Measurements from ENCODE around the gene NSD1.

NSD1 gene

DNA sequence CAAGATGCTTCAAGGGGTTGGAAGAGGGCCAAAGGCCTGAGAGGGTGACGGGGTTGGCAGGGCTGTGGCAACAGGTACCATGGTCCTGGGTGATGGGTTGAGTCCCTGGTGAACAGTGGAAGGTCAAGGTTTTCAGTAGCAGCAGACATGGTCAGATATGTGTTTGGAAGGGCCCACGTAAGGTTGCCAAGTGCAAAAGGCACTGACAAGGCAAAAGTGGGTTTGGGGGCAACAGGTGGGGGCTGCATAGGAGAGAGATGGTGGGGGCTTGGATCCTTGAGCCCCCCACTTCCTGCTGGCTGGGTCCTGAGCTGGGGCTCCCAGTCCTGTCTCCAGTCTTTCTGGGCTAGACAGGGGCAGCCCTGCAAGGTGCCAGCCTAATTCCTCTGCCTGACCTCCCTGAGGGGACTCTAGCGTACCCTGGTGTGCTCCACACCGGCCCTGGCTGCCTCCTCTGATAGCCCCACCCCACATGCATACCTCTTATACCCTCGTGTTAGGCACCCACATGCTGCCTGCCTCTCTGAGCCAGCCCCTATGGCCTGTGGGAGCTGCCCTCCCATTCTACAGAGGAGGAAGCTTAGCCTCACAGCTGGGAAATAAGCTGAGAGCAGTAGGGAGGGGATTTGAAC is 20.9 kb upstream of the NSD1 start:
- no peak overlapping the region for H2AFZ ChIP-seq (ENCODE audit: low read depth, low read length)
- H3K27ac ChIP-seq (ENCODE audit: low read length, poor library complexity, severe bottlenecking): no peak overlapping the region
- H2BK5ac ChIP-seq (ENCODE audit: low read depth, low read length, poor library complexity, severe bottlenecking): no peak overlapping the region
- H4K91ac ChIP-seq (ENCODE audit: low read length): no peak overlapping the region
- no peaks in the 10 kb centered on the region for H3K9me3 ChIP-seq (ENCODE audit: control insufficient read depth, low read length)
- no peaks in the 10 kb centered on the region for H3K36me3 ChIP-seq (ENCODE audit: control insufficient read depth in 1 of 2, insufficient read depth in 2 of 2, low read depth in 1 of 2, low read length in 2 of 2)
- no peak overlapping the region for H4K8ac ChIP-seq (ENCODE audit: low read length)
- WGBS: 60% methylated on average over 5 of the region's 5 CpGs
- H3K4me2 ChIP-seq (ENCODE audit: low read length, poor library complexity, severe bottlenecking): no peak overlapping the region
- H3K79me1 ChIP-seq (replicated peaks; ENCODE audit: low read length, poor library complexity, severe bottlenecking): no peaks in the 10 kb centered on the region
- H3K9ac ChIP-seq (ENCODE audit: low read length): no peak overlapping the region
- H2BK12ac ChIP-seq (ENCODE audit: low read length in 2 of 2): no peak overlapping the region
- no peak overlapping the region for H2BK120ac ChIP-seq (ENCODE audit: low read depth, low read length)
- H3K4me3 ChIP-seq (ENCODE audit: insufficient read depth in 1 of 2, low read depth in 1 of 2, low read length in 2 of 2): no peak overlapping the region
- H2AK5ac ChIP-seq (ENCODE audit: low read length, severe bottlenecking): no peak overlapping the region
- H3K23ac ChIP-seq (ENCODE audit: low read length in 2 of 2): no peak overlapping the region
- peaks cover 11% of the 10 kb centered on the region for H3K4me1 ChIP-seq (ENCODE audit: control insufficient read depth, insufficient read depth, low read depth, low read length)
- no peak overlapping the region for H3K14ac ChIP-seq (ENCODE audit: low read length in 2 of 2)
- H2BK15ac ChIP-seq (ENCODE audit: low read depth, poor library complexity, severe bottlenecking): no peak overlapping the region
- no peak for DNase-seq
- H3K18ac ChIP-seq (ENCODE audit: low read depth in 1 of 2, low read length in 2 of 2): no peak overlapping the region
- H3K4ac ChIP-seq (ENCODE audit: low read depth in 1 of 2, low read length in 2 of 2): peak overlapping the region in 1 of 2 experiments; percentile 17
- H3K27me3 ChIP-seq (ENCODE audit: control insufficient read depth in 1 of 2, insufficient read depth in 1 of 2, low read length in 2 of 2): peaks cover 0 to 5% of the 10 kb centered on the region in 2 experiments

DNA sequence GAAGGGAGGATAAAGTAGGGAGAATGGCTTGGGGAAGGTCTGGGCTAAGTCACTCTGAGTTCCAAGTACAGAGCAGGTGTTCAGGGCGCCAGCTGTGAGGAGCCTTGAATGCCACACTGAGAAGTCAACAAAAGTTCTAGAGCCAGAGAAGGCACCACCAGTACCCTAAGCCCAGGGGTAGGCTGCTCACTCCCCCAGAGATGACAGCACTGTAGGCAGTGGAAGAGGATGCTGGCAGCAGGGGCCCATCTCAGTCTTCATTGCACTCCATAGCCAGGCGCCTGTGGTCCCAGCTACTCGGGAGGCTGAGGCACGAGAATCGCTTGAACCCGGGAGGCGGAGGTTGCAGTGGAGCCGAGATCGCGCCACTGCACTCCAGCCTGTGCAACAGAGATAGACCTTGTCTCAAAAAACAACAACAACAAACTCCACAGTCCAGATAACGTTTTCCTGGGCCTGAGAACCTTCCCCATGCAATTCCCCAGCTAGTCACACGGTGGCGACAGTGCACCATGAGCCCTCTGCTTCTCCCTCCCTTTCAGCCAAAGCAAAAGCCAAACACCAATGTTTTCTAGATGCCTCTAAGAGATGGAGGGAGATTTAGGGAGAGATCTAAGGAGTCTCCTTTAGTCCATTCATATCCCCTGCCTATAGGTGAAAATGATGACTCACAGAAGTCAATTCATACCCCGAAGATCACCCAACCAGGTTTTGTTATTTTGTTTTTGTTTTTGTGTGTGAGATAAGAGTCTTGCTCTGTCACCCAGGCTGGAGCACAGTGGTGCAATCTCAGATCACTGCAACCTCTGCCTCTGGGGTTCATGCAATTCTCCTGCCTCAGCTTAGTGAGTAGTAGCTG is 19.8 kb upstream of the NSD1 start:
- no peak overlapping the region for H3K27ac ChIP-seq (ENCODE audit: low read length, poor library complexity, severe bottlenecking)
- H2AFZ ChIP-seq (ENCODE audit: low read depth, low read length): peak overlapping the region; percentile 48
- no peak overlapping the region for H3K18ac ChIP-seq (ENCODE audit: low read depth in 1 of 2, low read length in 2 of 2)
- H2AK5ac ChIP-seq (ENCODE audit: low read length, severe bottlenecking): no peak overlapping the region
- peak overlapping the region; percentile 28 for H3K9ac ChIP-seq (ENCODE audit: low read length)
- H2BK12ac ChIP-seq (ENCODE audit: low read length in 2 of 2): no peak overlapping the region
- H3K79me1 ChIP-seq (replicated peaks; ENCODE audit: low read length, poor library complexity, severe bottlenecking): no peaks in the 10 kb centered on the region
- no peak overlapping the region for H4K8ac ChIP-seq (ENCODE audit: low read length)
- no peak overlapping the region for H3K14ac ChIP-seq (ENCODE audit: low read length in 2 of 2)
- no peaks in the 10 kb centered on the region for H3K36me3 ChIP-seq (ENCODE audit: control insufficient read depth in 1 of 2, insufficient read depth in 2 of 2, low read depth in 1 of 2, low read length in 2 of 2)
- H3K23ac ChIP-seq (ENCODE audit: low read length in 2 of 2): no peak overlapping the region
- peak; percentile 78 for DNase-seq
- H3K27me3 ChIP-seq (ENCODE audit: control insufficient read depth in 1 of 2, insufficient read depth in 1 of 2, low read length in 2 of 2): peaks cover 0 to 5% of the 10 kb centered on the region in 2 experiments
- H3K4me1 ChIP-seq (ENCODE audit: control insufficient read depth, insufficient read depth, low read depth, low read length): peaks cover 11% of the 10 kb centered on the region
- no peaks in the 10 kb centered on the region for H3K9me3 ChIP-seq (ENCODE audit: control insufficient read depth, low read length)
- H3K4me3 ChIP-seq (ENCODE audit: insufficient read depth in 1 of 2, low read depth in 1 of 2, low read length in 2 of 2): no peak overlapping the region
- H2BK120ac ChIP-seq (ENCODE audit: low read depth, low read length): no peak overlapping the region
- no peak overlapping the region for H2BK15ac ChIP-seq (ENCODE audit: low read depth, poor library complexity, severe bottlenecking)
- WGBS: 22% methylated on average over 12 of the region's 14 CpGs
- no peak overlapping the region for H4K91ac ChIP-seq (ENCODE audit: low read length)
- H3K4ac ChIP-seq (ENCODE audit: low read depth in 1 of 2, low read length in 2 of 2): no peak overlapping the region
- H3K4me2 ChIP-seq (ENCODE audit: low read length, poor library complexity, severe bottlenecking): no peak overlapping the region
- no peak overlapping the region for H2BK5ac ChIP-seq (ENCODE audit: low read depth, low read length, poor library complexity, severe bottlenecking)

DNA sequence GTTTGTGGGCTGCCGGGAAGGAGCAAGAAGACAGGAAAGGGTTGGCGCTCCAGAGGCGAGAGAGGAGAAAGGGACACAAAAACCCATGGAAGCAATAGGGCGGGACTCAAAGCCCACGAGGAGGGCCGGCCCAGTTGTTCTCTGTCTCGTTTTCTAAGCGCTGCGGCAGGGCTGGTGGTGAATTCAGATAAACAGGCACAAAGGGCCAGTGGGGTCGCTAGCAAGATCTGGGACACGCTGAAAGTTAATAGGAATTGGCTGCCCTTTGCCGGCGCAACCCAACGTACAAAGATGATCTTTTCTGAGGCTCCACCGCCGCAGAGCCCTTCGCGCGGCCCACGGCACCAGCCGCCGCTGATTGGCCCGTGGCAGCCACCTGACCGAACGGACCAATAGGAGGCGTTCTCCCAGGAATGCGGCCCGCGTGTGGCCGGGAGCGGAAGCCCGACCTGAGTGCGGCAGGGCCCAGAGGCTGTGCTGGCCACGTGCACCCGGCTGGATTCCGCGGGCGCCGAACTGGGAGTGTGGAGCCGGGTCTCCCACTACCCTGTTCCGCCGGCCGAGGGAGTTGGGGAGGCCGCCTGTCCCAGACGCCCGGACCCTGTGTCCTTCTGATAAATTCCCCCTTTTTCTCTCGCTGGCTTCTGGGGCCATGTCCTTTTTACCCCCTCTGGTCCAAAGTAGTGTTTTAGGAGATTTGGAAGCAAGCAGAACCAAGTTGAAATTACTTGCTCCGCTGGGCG is 16.8 kb upstream of the NSD1 start:
- no peaks in the 10 kb centered on the region for H3K36me3 ChIP-seq (ENCODE audit: control insufficient read depth in 1 of 2, insufficient read depth in 2 of 2, low read depth in 1 of 2, low read length in 2 of 2)
- H3K4me3 ChIP-seq (ENCODE audit: insufficient read depth in 1 of 2, low read depth in 1 of 2, low read length in 2 of 2): peak overlapping the region in 1 of 2 experiments; percentile 71
- peaks cover 4% of the 10 kb centered on the region for H3K4me1 ChIP-seq (ENCODE audit: control insufficient read depth, insufficient read depth, low read depth, low read length)
- H3K9me3 ChIP-seq (ENCODE audit: control insufficient read depth, low read length): no peaks in the 10 kb centered on the region
- no peak overlapping the region for H2BK5ac ChIP-seq (ENCODE audit: low read depth, low read length, poor library complexity, severe bottlenecking)
- no peak overlapping the region for H3K4me2 ChIP-seq (ENCODE audit: low read length, poor library complexity, severe bottlenecking)
- no peak overlapping the region for H3K18ac ChIP-seq (ENCODE audit: low read depth in 1 of 2, low read length in 2 of 2)
- no peak overlapping the region for H3K4ac ChIP-seq (ENCODE audit: low read depth in 1 of 2, low read length in 2 of 2)
- no peak overlapping the region for H2AFZ ChIP-seq (ENCODE audit: low read depth, low read length)
- 59% methylated on average over 48 of the region's 49 CpGs for WGBS
- H4K91ac ChIP-seq (ENCODE audit: low read length): no peak overlapping the region
- DNase-seq: no peak
- H2AK5ac ChIP-seq (ENCODE audit: low read length, severe bottlenecking): no peak overlapping the region
- peak overlapping the region; percentile 78 for H3K9ac ChIP-seq (ENCODE audit: low read length)
- no peak overlapping the region for H3K23ac ChIP-seq (ENCODE audit: low read length in 2 of 2)
- peak overlapping the region; percentile 67 for H4K8ac ChIP-seq (ENCODE audit: low read length)
- no peak overlapping the region for H2BK15ac ChIP-seq (ENCODE audit: low read depth, poor library complexity, severe bottlenecking)
- no peak overlapping the region for H2BK120ac ChIP-seq (ENCODE audit: low read depth, low read length)
- no peaks in the 10 kb centered on the region for H3K79me1 ChIP-seq (replicated peaks; ENCODE audit: low read length, poor library complexity, severe bottlenecking)
- no peak overlapping the region for H3K14ac ChIP-seq (ENCODE audit: low read length in 2 of 2)
- H2BK12ac ChIP-seq (ENCODE audit: low read length in 2 of 2): no peak overlapping the region
- no peaks in the 10 kb centered on the region for H3K27me3 ChIP-seq (ENCODE audit: control insufficient read depth in 1 of 2, insufficient read depth in 1 of 2, low read length in 2 of 2)
- no peak overlapping the region for H3K27ac ChIP-seq (ENCODE audit: low read length, poor library complexity, severe bottlenecking)
